Cerebellar nuclear complex (tissue), 1 donor: ENCODE results near the gene TNFRSF13B.

Source experiments
- DNase-seq, 2 experiments: peaks; one replicate each; lab custom pipeline; 2025; lab: John Stamatoyannopoulos, UW

The TNFRSF13B gene

GRCh38 chr17:16954521-16954920 is 17.4 kb downstream of the TNFRSF13B start:
- no peak for DNase-seq

- no peak for DNase-seq
These were observed 18.1 kb downstream of the TNFRSF13B start for GRCh38 chr17:16953841-16954240.

GRCh38 chr17:16953347-16953746 is 18.6 kb downstream of the TNFRSF13B start:
- DNase-seq = no peak

GRCh38 chr17:16952401-16952800 is 19.5 kb downstream of the TNFRSF13B start:
- DNase-seq = no peak

- no peak for DNase-seq
These were observed 21.4 kb downstream of the TNFRSF13B start for GRCh38 chr17:16950488-16950887.

GRCh38 chr17:16948587-16949376 is 23.1 kb downstream of the TNFRSF13B start:
- no peak for DNase-seq

GRCh38 chr17:16947470-16947869 is 24.4 kb downstream of the TNFRSF13B start:
- DNase-seq = no peak

- no peak for DNase-seq
These were observed 26.2 kb downstream of the TNFRSF13B start for GRCh38 chr17:16945663-16946218.

GRCh38 chr17:16945136-16945482 is 26.8 kb downstream of the TNFRSF13B start:
- DNase-seq = no peak

GRCh38 chr17:16944334-16945135 is 27.4 kb downstream of the TNFRSF13B start:
- DNase-seq = no peak

GRCh38 chr17:16943541-16944333 is 28.2 kb downstream of the TNFRSF13B start:
- no peak for DNase-seq

- DNase-seq = no peak
These were observed 28.9 kb downstream of the TNFRSF13B start for GRCh38 chr17:16943032-16943352.

- no peak for DNase-seq
These were observed 29.5 kb downstream of the TNFRSF13B start for GRCh38 chr17:16942141-16943031.

- no peak for DNase-seq
These were observed 30.6 kb downstream of the TNFRSF13B start for GRCh38 chr17:16941072-16942036.

GRCh38 chr17:16940116-16940881 is 31.6 kb downstream of the TNFRSF13B start:
- DNase-seq = no peak

GRCh38 chr17:16939606-16940115 is 32.3 kb downstream of the TNFRSF13B start:
- no peak for DNase-seq

GRCh38 chr17:16939208-16939576 is 32.7 kb downstream of the TNFRSF13B start:
- no peak for DNase-seq

GRCh38 chr17:16938496-16939207 is 33.3 kb downstream of the TNFRSF13B start:
- no peak for DNase-seq
